Fibroblast of pulmonary artery (primary cell): ENCODE results near the gene LRMDA.
A peak's percentile ranks its signal among the peaks of the same experiment; 100 is the strongest.

ENCODE experiments used
- DNase-seq: peaks from one replicate; pipeline ENCODE4 v3.0.0-alpha.2; 2010; ENCODE audit warnings: low read depth
- H3K4me3 ChIP-seq: replicated peaks from 2 replicates; pipeline ENCODE4 v1.5.1; 2011; ENCODE audit warnings: low read depth, mild to moderate bottlenecking, control low read depth, low read length, moderate library complexity
- CTCF ChIP-seq: IDR thresholded peaks from 2 replicates; pipeline ENCODE4 v1.5.1; 2011; ENCODE audit warnings: mild to moderate bottlenecking, control low read depth, low read length, inconsistent platforms; ENCODE audit errors: missing control alignments

Gene LRMDA

GRCh38 chr10:75718991-75719390, 287.6 kb downstream of the LRMDA start:
- TF ChIP-seq CTCF, result no peak
- no peak overlapping the region for H3K4me3 ChIP-seq
- peak; percentile 1 for DNase-seq

GRCh38 chr10:75720157-75720556, 288.7 kb downstream of the LRMDA start:
- TF ChIP-seq CTCF, result no peak

GRCh38 chr10:75722020-75722419, 290.6 kb downstream of the LRMDA start:
- H3K4me3 ChIP-seq, result no peak overlapping the region
- TF ChIP-seq CTCF, result no peak
- DNase-seq, result no peak

More at GRCh38 chr10:75720157-75720556, 288.7 kb downstream of the LRMDA start:
- H3K4me3 ChIP-seq, result no peak overlapping the region
- DNase-seq, result no peak

- H3K4me3 ChIP-seq, result no peak overlapping the region
- TF ChIP-seq CTCF, result no peak
- DNase-seq, result no peak
These were observed 291.2 kb downstream of the LRMDA start for GRCh38 chr10:75722609-75723008.

GRCh38 chr10:75723319-75723980, 292.0 kb downstream of the LRMDA start:
- no peak for DNase-seq
- no peak overlapping the region for H3K4me3 ChIP-seq
- TF ChIP-seq CTCF, result no peak

- DNase-seq, result no peak
- no peak overlapping the region for H3K4me3 ChIP-seq
- no peak for TF ChIP-seq CTCF
These were observed 292.6 kb downstream of the LRMDA start for GRCh38 chr10:75724047-75724446.
